Astrocyte (in vitro differentiated cells and primary cell): Measurements from ENCODE around the gene SF3A2. TPM values are rescaled to one million over a fixed set of nuclear protein-coding genes. Genes with fewer than 3 reads are reported as not detected.
"Not testable (repeated sequence)": the region's sequence is repeated elsewhere in the genome, so short reads cannot be mapped to it uniquely, and the experiment has no call there.

Experiments
- DNase-seq: peaks from one replicate; pipeline ENCODE4 v3.0.0-alpha.2; 2010; ENCODE audit warnings: low read depth
- FAIRE-seq: peaks from 2 replicates; lab custom pipeline; 2011; peaks lifted over from hg19 to GRCh38; lab: Jason Lieb, UNC
- H2AFZ ChIP-seq: 2 replicates; pipeline ENCODE4 v1.6.0; 2012; ENCODE audit warnings: low read depth, low read length, inconsistent platforms
- H3K27ac ChIP-seq: 2 replicates; pipeline ENCODE4 v1.5.1; 2011; ENCODE audit warnings: low read depth, low read length, inconsistent platforms
- H3K27me3 ChIP-seq: 2 replicates; pipeline ENCODE4 v1.6.0; 2011; ENCODE audit warnings: low read length, inconsistent platforms; ENCODE audit not compliant: insufficient read depth
- H3K36me3 ChIP-seq: 2 replicates; pipeline ENCODE4 v1.5.1; 2011; ENCODE audit warnings: low read length, inconsistent platforms; ENCODE audit not compliant: insufficient read depth
- H3K4me1 ChIP-seq: 2 replicates; pipeline ENCODE4 v1.5.1; 2011; ENCODE audit warnings: low read length, inconsistent platforms; ENCODE audit not compliant: insufficient read depth
- H3K4me2 ChIP-seq: 2 replicates; pipeline ENCODE4 v1.6.0; 2012; ENCODE audit warnings: low read length, inconsistent platforms
- H3K4me3 ChIP-seq: 2 replicates; pipeline ENCODE4 v1.5.1; 2011; ENCODE audit warnings: low read depth, mild to moderate bottlenecking, low read length, inconsistent platforms; ENCODE audit not compliant: insufficient read depth
- H3K79me2 ChIP-seq: 2 replicates; pipeline ENCODE4 v1.6.0; 2012; ENCODE audit warnings: mild to moderate bottlenecking, low read length, inconsistent platforms; ENCODE audit not compliant: insufficient read depth
- H3K9ac ChIP-seq: 2 replicates; pipeline ENCODE4 v1.6.0; 2012; ENCODE audit warnings: mild to moderate bottlenecking, low read length, inconsistent platforms
- H3K9me3 ChIP-seq: 2 replicates; pipeline ENCODE4 v1.5.1; 2012; ENCODE audit warnings: low read depth, mild to moderate bottlenecking, low read length, inconsistent platforms; ENCODE audit not compliant: insufficient read depth
- H4K20me1 ChIP-seq: 2 replicates; pipeline ENCODE4 v1.6.0; 2012; ENCODE audit warnings: low read length, inconsistent platforms; ENCODE audit not compliant: insufficient read depth
- H3K27ac Mint-ChIP-seq: one replicate; pipeline ENCODE4 v1.8.0; 2021; ENCODE audit warnings: mild to moderate bottlenecking, mixed read lengths; ENCODE audit not compliant: unreplicated experiment
- H3K27me3 Mint-ChIP-seq: one replicate; pipeline ENCODE4 v1.8.0; 2021; ENCODE audit warnings: low read depth, mixed read lengths; ENCODE audit not compliant: unreplicated experiment
- H3K36me3 Mint-ChIP-seq: one replicate; pipeline ENCODE4 v1.8.0; 2021; ENCODE audit warnings: low read depth, mixed read lengths; ENCODE audit not compliant: unreplicated experiment
- H3K4me1 Mint-ChIP-seq: one replicate; pipeline ENCODE4 v1.8.0; 2021; ENCODE audit warnings: low read depth, mixed read lengths; ENCODE audit not compliant: unreplicated experiment
- H3K4me3 Mint-ChIP-seq: one replicate; pipeline ENCODE4 v1.8.0; 2021; ENCODE audit warnings: mild to moderate bottlenecking, moderate library complexity, mixed read lengths; ENCODE audit not compliant: unreplicated experiment
- H3K9me3 Mint-ChIP-seq: one replicate; pipeline ENCODE4 v1.8.0; 2021; ENCODE audit warnings: mild to moderate bottlenecking, mixed read lengths; ENCODE audit not compliant: unreplicated experiment
- EZH2 ChIP-seq: IDR thresholded peaks from 2 replicates; pipeline ENCODE4 v1.6.1; 2012; ENCODE audit warnings: mild to moderate bottlenecking, low read length, inconsistent platforms; ENCODE audit not compliant: insufficient read depth
- total RNA-seq: library from RNA; stranded (reverse); gene quantifications from 2 replicates; pipeline ENCODE4 v1.2.1, GENCODE V29; 2021
- TF ChIP-seq, protein P1 (sequence below): IDR thresholded peaks from 2 replicates; pipeline ENCODE4 v1.5.1; 2011; ENCODE audit warnings: low read depth, mild to moderate bottlenecking, inconsistent platforms, low read length, moderate library complexity; ENCODE audit not compliant: insufficient read depth

The SF3A2 gene
- total RNA-seq, 1 donor from 2014 or later: 83.2 TPM

DNA sequence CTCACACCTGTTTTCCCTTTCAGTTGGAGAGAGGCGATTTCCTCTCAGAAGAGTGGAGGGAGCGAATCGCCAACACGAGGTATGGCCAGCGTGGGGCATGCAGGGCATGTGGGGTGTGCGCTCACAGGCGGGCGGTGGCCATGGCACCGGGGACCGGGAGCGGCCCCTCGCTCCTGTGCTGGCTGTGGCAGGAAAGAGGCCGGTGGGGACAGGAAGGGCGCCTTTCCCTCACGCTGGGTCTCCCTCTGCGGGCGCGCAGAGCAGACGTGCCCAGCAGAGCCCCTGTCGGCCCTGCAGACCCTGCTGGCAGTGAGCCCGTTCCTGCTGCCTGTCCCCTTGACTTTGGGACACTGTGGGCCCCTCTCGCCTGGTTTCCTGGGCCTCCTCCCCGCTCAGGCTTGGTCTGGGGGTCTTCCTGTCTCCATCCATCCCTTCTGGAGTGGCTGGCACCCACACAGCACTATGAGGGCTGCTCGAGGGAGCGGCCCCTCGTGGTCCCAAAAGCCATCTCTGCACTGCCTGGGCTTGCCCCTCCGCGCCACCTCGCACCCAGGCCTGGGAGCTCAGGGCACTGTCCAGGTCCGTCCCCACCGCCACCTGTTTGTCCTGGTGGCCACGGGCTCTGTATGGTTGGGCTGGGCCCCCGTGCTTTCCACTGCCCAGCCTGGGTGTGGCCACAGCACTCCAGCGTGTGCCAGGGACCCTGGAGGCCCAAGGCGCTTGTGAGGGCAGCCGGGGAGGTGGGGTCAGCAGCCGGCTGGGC lies 36.6 kb upstream of the SF3A2 start:
- Histone ChIP-seq H3K4me3 (no peak overlapping the region), H3K4me1 (peaks cover 13% of the 10 kb centered on the region), H3K9me3 (no peaks in the 10 kb centered on the region), H3K27me3 (no peaks in the 10 kb centered on the region), H3K36me3 (peaks cover 3% of the 10 kb centered on the region), H3K4me2 (no peak overlapping the region), H4K20me1 (peaks cover 79% of the 10 kb centered on the region), H3K27ac (no peak overlapping the region), H3K9ac (no peak overlapping the region), H2AFZ (no peak overlapping the region), H3K79me2 (peaks cover 82% of the 10 kb centered on the region)
- no peak for DNase-seq
- Mint-ChIP-seq H3K27ac (no peak overlapping the region), H3K4me3 (no peak overlapping the region), H3K36me3 (peaks cover 15% of the 10 kb centered on the region), H3K27me3 (no peaks in the 10 kb centered on the region), H3K9me3 (no peaks in the 10 kb centered on the region), H3K4me1 (no peaks in the 10 kb centered on the region)
- FAIRE-seq: no peak
- TF ChIP-seq, protein P1, sequence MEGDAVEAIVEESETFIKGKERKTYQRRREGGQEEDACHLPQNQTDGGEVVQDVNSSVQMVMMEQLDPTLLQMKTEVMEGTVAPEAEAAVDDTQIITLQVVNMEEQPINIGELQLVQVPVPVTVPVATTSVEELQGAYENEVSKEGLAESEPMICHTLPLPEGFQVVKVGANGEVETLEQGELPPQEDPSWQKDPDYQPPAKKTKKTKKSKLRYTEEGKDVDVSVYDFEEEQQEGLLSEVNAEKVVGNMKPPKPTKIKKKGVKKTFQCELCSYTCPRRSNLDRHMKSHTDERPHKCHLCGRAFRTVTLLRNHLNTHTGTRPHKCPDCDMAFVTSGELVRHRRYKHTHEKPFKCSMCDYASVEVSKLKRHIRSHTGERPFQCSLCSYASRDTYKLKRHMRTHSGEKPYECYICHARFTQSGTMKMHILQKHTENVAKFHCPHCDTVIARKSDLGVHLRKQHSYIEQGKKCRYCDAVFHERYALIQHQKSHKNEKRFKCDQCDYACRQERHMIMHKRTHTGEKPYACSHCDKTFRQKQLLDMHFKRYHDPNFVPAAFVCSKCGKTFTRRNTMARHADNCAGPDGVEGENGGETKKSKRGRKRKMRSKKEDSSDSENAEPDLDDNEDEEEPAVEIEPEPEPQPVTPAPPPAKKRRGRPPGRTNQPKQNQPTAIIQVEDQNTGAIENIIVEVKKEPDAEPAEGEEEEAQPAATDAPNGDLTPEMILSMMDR: no peak
- no peak for TF ChIP-seq EZH2

DNA sequence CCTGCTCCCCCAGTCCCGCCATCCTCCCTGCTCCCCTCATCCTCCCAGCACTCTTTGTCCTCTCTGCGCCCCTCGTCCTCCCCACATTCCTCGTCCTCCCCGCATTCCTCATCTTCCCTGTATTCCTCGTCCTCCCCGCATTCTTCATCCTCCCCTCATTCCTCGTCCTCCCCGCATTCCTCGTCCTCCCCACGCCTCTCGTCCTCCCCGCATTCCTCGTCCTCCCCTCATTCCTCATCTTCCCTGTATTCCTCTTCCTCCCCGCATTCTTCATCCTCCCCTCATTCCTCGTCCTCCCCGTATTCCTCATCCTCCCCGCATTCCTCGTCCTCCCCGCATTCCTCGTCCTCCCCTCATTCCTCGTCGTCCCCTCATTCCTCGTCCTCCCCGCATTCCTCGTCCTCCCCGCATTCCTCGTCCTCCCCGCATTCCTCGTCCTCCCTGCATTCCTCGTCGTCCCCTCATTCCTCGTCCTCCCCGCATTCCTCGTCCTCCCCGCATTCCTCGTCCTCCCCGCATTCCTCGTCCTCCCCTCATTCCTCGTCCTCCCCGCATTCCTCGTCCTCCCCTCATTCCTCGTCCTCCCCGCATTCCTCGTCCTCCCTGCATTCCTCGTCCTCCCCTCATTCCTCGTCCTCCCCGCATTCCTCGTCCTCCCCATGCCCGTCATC lies 35.9 kb upstream of the SF3A2 start:
- H3K9ac ChIP-seq, DNase-seq, H3K9me3 Mint-ChIP-seq, H3K27ac Mint-ChIP-seq, H3K27me3 ChIP-seq, H3K4me3 ChIP-seq, H3K9me3 ChIP-seq, H3K27me3 Mint-ChIP-seq, H3K4me2 ChIP-seq, FAIRE-seq, H3K36me3 ChIP-seq, H3K4me1 Mint-ChIP-seq, H3K27ac ChIP-seq, H3K4me3 Mint-ChIP-seq, H2AFZ ChIP-seq: not testable (repeated sequence)
- Histone ChIP-seq H4K20me1 (peaks cover 81% of the 10 kb centered on the region), H3K4me1 (peaks cover 20% of the 10 kb centered on the region), H3K79me2 (peaks cover 74% of the 10 kb centered on the region)
- peaks cover 18% of the 10 kb centered on the region for H3K36me3 Mint-ChIP-seq

DNA sequence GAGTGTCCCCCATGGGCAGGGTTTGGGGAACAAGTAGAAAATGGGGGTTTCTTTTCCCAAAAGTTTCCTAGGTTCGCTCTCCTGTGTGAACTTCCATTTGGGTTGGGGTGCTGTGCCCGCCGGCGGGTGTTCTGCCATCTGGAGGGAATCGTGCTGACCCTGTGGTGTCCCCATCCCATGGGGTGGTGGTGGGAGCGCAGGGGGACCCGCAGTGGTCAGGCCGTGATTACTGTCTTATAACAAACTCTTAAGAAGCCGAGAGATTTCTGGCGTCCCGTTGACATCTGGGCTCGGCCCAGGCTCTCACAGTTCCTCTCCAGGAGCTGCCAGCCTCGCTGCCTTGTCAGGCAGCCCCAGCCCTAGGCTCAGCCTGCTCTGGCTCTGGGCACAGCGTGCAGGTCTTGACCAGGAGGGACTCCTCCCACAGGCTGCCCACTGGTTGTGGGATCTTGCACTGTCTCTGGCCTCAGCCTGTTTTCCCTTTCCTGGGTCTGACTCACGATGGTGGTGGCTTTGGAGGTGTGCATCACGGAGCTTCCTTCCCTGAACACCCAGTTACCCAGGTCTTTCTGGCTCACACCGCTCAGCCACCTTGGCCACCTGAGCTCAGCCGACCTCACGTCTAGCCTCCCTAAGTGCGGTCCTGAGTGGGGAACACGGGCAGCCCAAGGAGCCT lies 35.0 kb upstream of the SF3A2 start:
- peaks cover 78% of the 10 kb centered on the region for H4K20me1 ChIP-seq
- no peaks in the 10 kb centered on the region for H3K9me3 ChIP-seq
- H3K4me1 ChIP-seq: peaks cover 20% of the 10 kb centered on the region
- DNase-seq: no peak
- peaks cover 18% of the 10 kb centered on the region for H3K36me3 Mint-ChIP-seq
- peaks cover 69% of the 10 kb centered on the region for H3K79me2 ChIP-seq
- no peak overlapping the region for H3K4me2 ChIP-seq
- H3K9me3 Mint-ChIP-seq: no peaks in the 10 kb centered on the region
- no peak overlapping the region for H3K4me3 ChIP-seq
- H2AFZ ChIP-seq: no peak overlapping the region
- no peak overlapping the region for H3K27ac ChIP-seq
- H3K4me1 Mint-ChIP-seq: peaks cover 5% of the 10 kb centered on the region
- TF ChIP-seq, protein P1: no peak
- no peak for TF ChIP-seq EZH2
- no peak overlapping the region for H3K4me3 Mint-ChIP-seq
- H3K36me3 ChIP-seq: peaks cover 3% of the 10 kb centered on the region
- H3K27ac Mint-ChIP-seq: no peak overlapping the region
- H3K27me3 Mint-ChIP-seq: no peaks in the 10 kb centered on the region
- FAIRE-seq: no peak
- H3K9ac ChIP-seq: no peak overlapping the region
- no peaks in the 10 kb centered on the region for H3K27me3 ChIP-seq
